ENCODE measurements around the gene TSSK6.
"Not testable (repeated sequence)": the region's sequence is repeated elsewhere in the genome, so short reads cannot be mapped to it uniquely, and the experiment has no call there.

TSSK6 gene

GRCh38 chr19:19475015-19475765, 40.2 kb downstream of the TSSK6 start:
- peaks cover 0 to 24% of the 10 kb centered on the region in 2 donors for H3K4me1 ChIP-seq (ENCODE audit: control insufficient read depth in 1 of 2, insufficient read depth in 2 of 2, low read length in 2 of 2)

DNA sequence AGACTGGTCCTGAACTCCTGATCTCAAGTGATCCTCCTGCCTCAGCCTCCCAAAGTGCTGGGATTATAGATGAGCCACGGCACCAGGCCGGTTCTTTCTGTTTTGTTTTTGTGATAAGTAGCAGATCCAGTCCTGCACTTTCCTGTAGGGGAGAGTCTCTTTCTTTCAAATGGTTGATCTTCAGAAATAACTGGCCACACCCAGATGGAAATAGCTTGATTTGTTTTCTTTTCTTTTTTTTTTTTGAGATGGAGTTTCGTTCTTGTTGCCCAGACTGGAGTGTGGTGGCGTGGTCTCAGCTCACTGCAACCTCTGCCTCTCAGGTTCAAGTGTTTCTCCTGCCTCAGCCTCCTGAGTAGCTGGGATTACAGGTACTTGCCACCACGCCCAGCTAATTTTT, 43.2 kb downstream of the TSSK6 start:
- Histone ChIP-seq H3K4me1 (ENCODE audit: control insufficient read depth in 1 of 2, insufficient read depth in 2 of 2, low read length in 2 of 2) (peaks cover 0 to 18% of the 10 kb centered on the region in 2 donors), H3K36me3 (ENCODE audit: control insufficient read depth in 1 of 2, insufficient read depth in 2 of 2, low read length in 2 of 2) (peaks cover 23 to 45% of the 10 kb centered on the region in 2 donors), H3K9me3 (ENCODE audit: control insufficient read depth in 1 of 2, low read length in 2 of 2) (peaks cover 11 to 17% of the 10 kb centered on the region in 2 donors)
- H3K27ac ChIP-seq (ENCODE audit: low read depth, low read length); H3K27me3 ChIP-seq (ENCODE audit: control insufficient read depth in 1 of 2, insufficient read depth in 2 of 2, low read length in 2 of 2); H3K9ac ChIP-seq (ENCODE audit: low read depth in 1 of 2, low read length in 2 of 2); H3K4me3 ChIP-seq (ENCODE audit: low read depth in 1 of 2, low read length in 2 of 2): not testable (repeated sequence)

More at GRCh38 chr19:19475015-19475765, 40.2 kb downstream of the TSSK6 start:
- no peak overlapping the region for H3K9ac ChIP-seq (ENCODE audit: low read depth in 1 of 2, low read length in 2 of 2)
- H3K4me3 ChIP-seq (ENCODE audit: low read depth in 1 of 2, low read length in 2 of 2), result no peak overlapping the region
- no peaks in the 10 kb centered on the region for H3K9me3 ChIP-seq (ENCODE audit: control insufficient read depth in 1 of 2, low read length in 2 of 2)
- no peaks in the 10 kb centered on the region for H3K27me3 ChIP-seq (ENCODE audit: control insufficient read depth in 1 of 2, insufficient read depth in 2 of 2, low read length in 2 of 2)
- H3K36me3 ChIP-seq (ENCODE audit: control insufficient read depth in 1 of 2, insufficient read depth in 2 of 2, low read length in 2 of 2), result peaks cover 6 to 31% of the 10 kb centered on the region in 2 donors
- no peak overlapping the region for H3K27ac ChIP-seq (ENCODE audit: low read depth, low read length)

- H3K9me3 ChIP-seq (ENCODE audit: control insufficient read depth in 1 of 2, low read length in 2 of 2), result peaks cover 11 to 17% of the 10 kb centered on the region in 2 donors
- no peaks in the 10 kb centered on the region for H3K27me3 ChIP-seq (ENCODE audit: control insufficient read depth in 1 of 2, insufficient read depth in 2 of 2, low read length in 2 of 2)
- peaks cover 24 to 47% of the 10 kb centered on the region in 2 donors for H3K36me3 ChIP-seq (ENCODE audit: control insufficient read depth in 1 of 2, insufficient read depth in 2 of 2, low read length in 2 of 2)
- H3K27ac ChIP-seq (ENCODE audit: low read depth, low read length), result no peak overlapping the region
- H3K4me1 ChIP-seq (ENCODE audit: control insufficient read depth in 1 of 2, insufficient read depth in 2 of 2, low read length in 2 of 2), result peaks cover 0 to 18% of the 10 kb centered on the region in 2 donors
- no peak overlapping the region for H3K4me3 ChIP-seq (ENCODE audit: low read depth in 1 of 2, low read length in 2 of 2)
- H3K9ac ChIP-seq (ENCODE audit: low read depth in 1 of 2, low read length in 2 of 2), result no peak overlapping the region
Measured at GRCh38 chr19:19471682-19472081, 43.7 kb downstream of the TSSK6 start.

- peaks cover 0 to 12% of the 10 kb centered on the region in 2 donors for H3K4me1 ChIP-seq (ENCODE audit: control insufficient read depth in 1 of 2, insufficient read depth in 2 of 2, low read length in 2 of 2)
Measured at GRCh38 chr19:19470579-19470978, 44.8 kb downstream of the TSSK6 start.

GRCh38 chr19:19468424-19469050, 46.8 kb downstream of the TSSK6 start:
- H3K27ac ChIP-seq (ENCODE audit: low read depth, low read length), result no peak overlapping the region
- H3K9ac ChIP-seq (ENCODE audit: low read depth in 1 of 2, low read length in 2 of 2), result no peak overlapping the region
- H3K27me3 ChIP-seq (ENCODE audit: control insufficient read depth in 1 of 2, insufficient read depth in 2 of 2, low read length in 2 of 2), result no peaks in the 10 kb centered on the region
- no peak overlapping the region for H3K4me3 ChIP-seq (ENCODE audit: low read depth in 1 of 2, low read length in 2 of 2)
- peaks cover 5 to 10% of the 10 kb centered on the region in 2 donors for H3K4me1 ChIP-seq (ENCODE audit: control insufficient read depth in 1 of 2, insufficient read depth in 2 of 2, low read length in 2 of 2)
- peaks cover 14 to 17% of the 10 kb centered on the region in 2 donors for H3K9me3 ChIP-seq (ENCODE audit: control insufficient read depth in 1 of 2, low read length in 2 of 2)
- H3K36me3 ChIP-seq (ENCODE audit: control insufficient read depth in 1 of 2, insufficient read depth in 2 of 2, low read length in 2 of 2), result peaks cover 34 to 48% of the 10 kb centered on the region in 2 donors

More at GRCh38 chr19:19470579-19470978, 44.8 kb downstream of the TSSK6 start:
- Histone ChIP-seq H3K27ac (ENCODE audit: low read depth, low read length) (no peak overlapping the region), H3K9ac (ENCODE audit: low read depth in 1 of 2, low read length in 2 of 2) (no peak overlapping the region), H3K27me3 (ENCODE audit: control insufficient read depth in 1 of 2, insufficient read depth in 2 of 2, low read length in 2 of 2) (no peaks in the 10 kb centered on the region), H3K9me3 (ENCODE audit: control insufficient read depth in 1 of 2, low read length in 2 of 2) (peaks cover 14 to 17% of the 10 kb centered on the region in 2 donors), H3K4me3 (ENCODE audit: low read depth in 1 of 2, low read length in 2 of 2) (no peak overlapping the region), H3K36me3 (ENCODE audit: control insufficient read depth in 1 of 2, insufficient read depth in 2 of 2, low read length in 2 of 2) (peaks cover 31 to 51% of the 10 kb centered on the region in 2 donors)

DNA sequence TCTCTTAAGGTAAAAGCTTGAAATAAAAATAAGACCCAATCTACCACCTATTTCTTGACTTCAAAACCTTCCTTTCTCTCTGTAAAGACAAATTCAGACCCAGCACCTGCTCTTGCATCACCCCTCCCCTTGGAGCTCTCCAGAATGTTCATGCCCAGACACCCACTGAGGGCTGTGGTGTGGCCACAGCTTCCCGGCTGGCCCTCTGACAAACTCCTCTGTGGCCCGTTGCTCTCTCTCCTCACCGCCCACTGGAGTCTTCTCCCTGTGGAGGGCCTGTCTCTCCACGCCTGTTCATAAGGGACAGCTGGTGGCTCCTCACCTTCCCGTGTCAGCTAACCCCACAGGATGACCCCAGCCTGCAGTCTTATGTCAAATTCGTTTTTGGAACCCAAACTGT, 49.1 kb downstream of the TSSK6 start:
- H3K4me1 ChIP-seq (ENCODE audit: control insufficient read depth in 1 of 2, insufficient read depth in 2 of 2, low read length in 2 of 2), result peaks cover 27 to 33% of the 10 kb centered on the region in 2 donors

DNA sequence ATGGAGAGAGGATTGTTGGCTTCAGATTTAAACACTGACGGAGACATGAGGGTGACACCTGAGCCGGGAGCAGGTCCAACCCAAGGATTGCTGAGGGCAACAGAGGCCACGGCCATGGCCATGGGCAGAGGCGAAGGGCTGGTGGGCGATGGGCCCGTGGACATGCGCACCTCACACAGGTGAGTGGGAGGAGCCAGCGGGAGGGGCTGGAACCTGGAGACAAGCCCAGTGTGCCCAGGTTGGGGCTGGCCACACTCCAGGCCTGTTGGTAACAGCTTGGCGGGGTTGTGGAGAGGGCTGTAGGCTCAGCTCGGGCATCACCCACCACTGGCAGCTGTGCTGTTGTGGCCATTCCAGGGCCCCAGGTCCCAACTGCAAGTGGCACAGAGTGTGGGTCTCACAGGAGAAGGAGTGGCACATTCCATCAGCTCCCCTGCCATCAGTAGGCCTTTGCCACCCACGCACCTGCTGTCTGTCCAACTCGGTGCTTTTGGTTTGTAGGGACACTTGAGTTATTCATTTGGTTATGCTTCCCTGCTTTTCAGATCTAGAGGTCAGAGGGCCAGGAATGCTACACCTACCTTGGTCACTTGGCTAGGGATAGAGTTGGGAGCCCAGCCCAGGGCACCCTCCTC, 49.8 kb downstream of the TSSK6 start:
- Histone ChIP-seq H3K27ac (ENCODE audit: low read depth, low read length) (no peak overlapping the region), H3K27me3 (ENCODE audit: control insufficient read depth in 1 of 2, insufficient read depth in 2 of 2, low read length in 2 of 2) (no peaks in the 10 kb centered on the region)

More for the DNA sequence above, 49.1 kb downstream of the TSSK6 start:
- peaks cover 34 to 39% of the 10 kb centered on the region in 2 donors for H3K36me3 ChIP-seq (ENCODE audit: control insufficient read depth in 1 of 2, insufficient read depth in 2 of 2, low read length in 2 of 2)
- H3K4me3 ChIP-seq (ENCODE audit: low read depth in 1 of 2, low read length in 2 of 2), result no peak overlapping the region
- H3K9me3 ChIP-seq (ENCODE audit: control insufficient read depth in 1 of 2, low read length in 2 of 2), result peaks cover 14 to 17% of the 10 kb centered on the region in 2 donors
- no peak overlapping the region for H3K9ac ChIP-seq (ENCODE audit: low read depth in 1 of 2, low read length in 2 of 2)
- no peaks in the 10 kb centered on the region for H3K27me3 ChIP-seq (ENCODE audit: control insufficient read depth in 1 of 2, insufficient read depth in 2 of 2, low read length in 2 of 2)
- no peak overlapping the region for H3K27ac ChIP-seq (ENCODE audit: low read depth, low read length)

GRCh38 chr19:19464339-19465098, 50.8 kb downstream of the TSSK6 start:
- Histone ChIP-seq H3K36me3 (ENCODE audit: control insufficient read depth in 1 of 2, insufficient read depth in 2 of 2, low read length in 2 of 2) (peaks cover 34 to 38% of the 10 kb centered on the region in 2 donors), H3K27me3 (ENCODE audit: control insufficient read depth in 1 of 2, insufficient read depth in 2 of 2, low read length in 2 of 2) (no peaks in the 10 kb centered on the region), H3K9ac (ENCODE audit: low read depth in 1 of 2, low read length in 2 of 2) (no peak overlapping the region), H3K4me1 (ENCODE audit: control insufficient read depth in 1 of 2, insufficient read depth in 2 of 2, low read length in 2 of 2) (peaks cover 43 to 50% of the 10 kb centered on the region in 2 donors), H3K4me3 (ENCODE audit: low read depth in 1 of 2, low read length in 2 of 2) (no peak overlapping the region), H3K9me3 (ENCODE audit: control insufficient read depth in 1 of 2, low read length in 2 of 2) (peaks cover 14 to 17% of the 10 kb centered on the region in 2 donors), H3K27ac (ENCODE audit: low read depth, low read length) (peak overlapping the region; percentile 46)

More for the DNA sequence above, 49.8 kb downstream of the TSSK6 start:
- Histone ChIP-seq H3K4me1 (ENCODE audit: control insufficient read depth in 1 of 2, insufficient read depth in 2 of 2, low read length in 2 of 2) (peaks cover 33 to 40% of the 10 kb centered on the region in 2 donors), H3K4me3 (ENCODE audit: low read depth in 1 of 2, low read length in 2 of 2) (no peak overlapping the region), H3K36me3 (ENCODE audit: control insufficient read depth in 1 of 2, insufficient read depth in 2 of 2, low read length in 2 of 2) (peaks cover 34 to 39% of the 10 kb centered on the region in 2 donors), H3K9ac (ENCODE audit: low read depth in 1 of 2, low read length in 2 of 2) (no peak overlapping the region), H3K9me3 (ENCODE audit: control insufficient read depth in 1 of 2, low read length in 2 of 2) (peaks cover 14 to 17% of the 10 kb centered on the region in 2 donors)
